GM23248 (cell line): Measurements from ENCODE around the gene HAPLN2.

ENCODE experiments used
- EZH2 ChIP-seq: fragments of 200-600 bp; sonication (generic); IDR thresholded peaks from 2 replicates; pipeline ENCODE4 v1.6.1; 2018; ENCODE audit warnings: antibody characterized with exemption, mild to moderate bottlenecking; ENCODE audit not compliant: insufficient read depth, poor library complexity, severe bottlenecking
- EZH2phosphoT487 ChIP-seq: fragments of 200-600 bp; sonication (generic); IDR thresholded peaks from 2 replicates; pipeline ENCODE4 v1.6.1; 2018; ENCODE audit warnings: antibody characterized with exemption, moderate library complexity, mild to moderate bottlenecking, low read depth; ENCODE audit not compliant: insufficient read depth

DNA sequence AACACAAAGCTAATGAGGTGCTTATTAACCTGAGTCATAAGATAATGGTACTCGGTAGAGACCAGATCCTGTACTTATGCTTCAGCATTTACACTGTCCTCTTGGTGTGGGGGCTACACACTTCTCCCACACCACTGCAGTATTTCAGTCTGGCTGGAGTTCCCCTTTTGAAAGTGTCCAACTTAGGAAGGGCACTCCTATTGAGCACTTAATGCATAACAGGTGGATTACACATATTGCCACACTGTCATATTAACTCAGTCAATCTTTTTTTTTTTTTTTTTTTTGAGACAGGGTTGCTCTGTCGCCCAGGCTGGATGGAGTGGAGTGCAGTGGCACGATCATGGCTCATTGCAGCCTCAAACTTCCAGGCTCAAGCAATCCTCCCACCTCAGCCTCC is 19.4 kb upstream of the HAPLN2 start:
- no peak for TF ChIP-seq EZH2
- no peak for TF ChIP-seq EZH2phosphoT487
